CD4-positive, CD25-positive, alpha-beta regulatory T cell (primary cell): Measurements from ENCODE around the gene TOR3A. TPM values are rescaled to one million over a fixed set of nuclear protein-coding genes. Genes with fewer than 3 reads are reported as not detected.

Experiments
- ATAC-seq, 2 donors: fragments of 150-1000 bp; cut with Tn5 transposase; one replicate each; pipeline ENCODE4 v1.10.0; 2021; ENCODE audit warnings: low read depth in 2 of 2, moderate number of reproducible peaks in 2 of 2, moderate library complexity in 1 of 2
- DNase-seq, 3 donors: peaks; one replicate each; pipeline versions ENCODE4 v3.0.0 to v3.0.0-alpha.2; 2012 to 2022; ENCODE audit warnings: mixed read lengths in 1 of 3
- H3K27ac ChIP-seq: one replicate; pipeline ENCODE4 v1.7.0; 2013; ENCODE audit warnings: mild to moderate bottlenecking, low read length; ENCODE audit not compliant: insufficient read depth, poor library complexity, severe bottlenecking
- H3K27me3 ChIP-seq: one replicate; pipeline ENCODE4 v1.7.0; 2013; ENCODE audit warnings: low read length; ENCODE audit not compliant: control insufficient read depth, insufficient read depth
- H3K36me3 ChIP-seq: one replicate; pipeline ENCODE4 v1.7.0; 2013; ENCODE audit warnings: mild to moderate bottlenecking, low read length, moderate library complexity; ENCODE audit not compliant: control insufficient read depth, insufficient read depth
- H3K4me1 ChIP-seq: 2 replicates; pipeline ENCODE4 v1.7.0; 2013; ENCODE audit warnings: mild to moderate bottlenecking, low read length; ENCODE audit not compliant: insufficient read depth, control insufficient read depth, poor library complexity, severe bottlenecking
- H3K4me3 ChIP-seq: one replicate; pipeline ENCODE4 v1.7.0; 2013; ENCODE audit warnings: low read depth, mild to moderate bottlenecking, low read length, moderate library complexity
- H3K9me3 ChIP-seq, 2 experiments: 1 replicate in 1 of 2; 2 replicates in 1 of 2; pipeline ENCODE4 v1.7.0; 2013; ENCODE audit warnings: low read length in 2 of 2, mild to moderate bottlenecking in 1 of 2, moderate library complexity in 1 of 2; ENCODE audit not compliant: control insufficient read depth in 2 of 2
- H3K27ac Mint-ChIP-seq, 3 donors: one replicate each; pipeline ENCODE4 v1.8.0; 2020 to 2022; ENCODE audit warnings: mild to moderate bottlenecking in 3 of 3, mixed read lengths in 3 of 3, moderate library complexity in 2 of 3
- H3K27me3 Mint-ChIP-seq: one replicate; pipeline ENCODE4 v1.8.0; 2022; ENCODE audit warnings: mild to moderate bottlenecking, mixed read lengths
- H3K36me3 Mint-ChIP-seq: one replicate; pipeline ENCODE4 v1.8.0; 2020; ENCODE audit warnings: mixed read lengths
- H3K4me1 Mint-ChIP-seq, 4 donors: one replicate each; pipeline ENCODE4 v1.8.0; 2020 to 2022; ENCODE audit warnings: mixed read lengths in 4 of 4, mild to moderate bottlenecking in 1 of 4
- H3K4me3 Mint-ChIP-seq, 4 donors: one replicate each; pipeline ENCODE4 v1.8.0; 2020 to 2022; ENCODE audit warnings: mild to moderate bottlenecking in 4 of 4, mixed read lengths in 4 of 4, moderate library complexity in 3 of 4
- H3K9me3 Mint-ChIP-seq, 7 donors: one replicate each; pipeline ENCODE4 v1.8.0; 2020 to 2022; ENCODE audit warnings: mixed read lengths in 7 of 7, mild to moderate bottlenecking in 3 of 7, moderate library complexity in 2 of 7
- polyA plus RNA-seq, 4 donors: library from polyadenylated mRNA; unstranded; fragments of 300-500 nt; fragmentation: Illumina TruSeq; gene quantifications; one replicate each; pipeline ENCODE4 v1.2.3, GENCODE V29; 2021
- total RNA-seq: library from RNA; stranded (reverse); gene quantifications from one replicate; pipeline ENCODE4 v1.2.3, GENCODE V29; 2022

Gene TOR3A
- total and polyA plus RNA-seq, 5 donors from 2014 or later, result 23.2 to 44.9 (median 38.6) TPM

DNA sequence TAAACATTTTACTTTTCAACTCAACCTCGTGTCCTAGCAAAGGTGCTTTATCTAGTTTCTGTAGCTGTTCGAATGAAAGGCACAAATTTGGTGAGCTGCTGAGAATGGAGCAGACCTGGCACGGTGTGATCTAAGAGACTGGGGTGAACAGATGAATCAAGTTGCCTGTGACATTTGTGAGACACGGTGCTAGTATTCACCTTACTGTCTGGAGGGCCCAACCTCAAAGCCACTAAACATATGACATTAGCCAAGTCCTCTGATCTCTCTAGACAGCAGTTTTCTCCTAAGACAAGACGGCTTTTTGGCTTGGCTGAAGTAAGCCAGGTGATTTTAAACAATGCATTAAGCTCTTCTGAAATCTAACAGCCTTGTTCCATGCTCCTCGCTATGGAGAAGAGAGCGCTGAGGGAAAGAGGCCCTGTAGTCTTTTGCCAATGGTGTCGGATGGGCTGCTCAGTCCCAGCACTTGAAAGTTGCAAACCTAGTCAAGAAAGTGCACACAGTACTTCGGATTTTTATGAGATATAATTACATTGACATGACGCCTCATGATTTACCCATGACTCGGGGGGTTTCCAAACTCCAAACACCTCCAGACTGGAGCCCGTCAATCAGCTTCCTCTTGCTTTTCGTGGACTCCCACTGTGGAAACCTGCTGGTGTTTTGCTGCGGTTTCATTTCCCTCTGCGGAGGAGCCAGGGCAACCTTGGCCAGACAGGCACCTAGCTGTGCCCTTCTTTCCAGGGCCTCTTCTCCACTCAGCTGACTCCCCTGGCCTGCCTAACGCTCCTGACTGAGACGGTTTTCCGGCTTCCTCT, 794 bp upstream of the TOR3A start:
- H3K9me3 Mint-ChIP-seq, result no peaks in the 10 kb centered on the region
- no peaks in the 10 kb centered on the region for H3K27me3 Mint-ChIP-seq
- DNase-seq (peak; percentile 34 to 55 (median 50)), ATAC-seq (peak; percentile 21 to 38)
- peaks cover 15 to 32% (median 24%) of the 10 kb centered on the region in 4 donors for H3K4me1 Mint-ChIP-seq
- peak overlapping the region; percentile 85 for H3K27ac ChIP-seq
- no peaks in the 10 kb centered on the region for H3K9me3 ChIP-seq
- H3K36me3 ChIP-seq, result peaks cover 6% of the 10 kb centered on the region
- peak overlapping the region; percentile 92 for H3K4me3 ChIP-seq
- H3K4me3 Mint-ChIP-seq, result peak overlapping the region; percentile 95 to 99 (median 96)
- no peaks in the 10 kb centered on the region for H3K36me3 Mint-ChIP-seq
- H3K27me3 ChIP-seq, result no peaks in the 10 kb centered on the region
- H3K27ac Mint-ChIP-seq, result peak overlapping the region; percentile 83 to 97 (median 89)
- peaks cover 25% of the 10 kb centered on the region for H3K4me1 ChIP-seq

DNA sequence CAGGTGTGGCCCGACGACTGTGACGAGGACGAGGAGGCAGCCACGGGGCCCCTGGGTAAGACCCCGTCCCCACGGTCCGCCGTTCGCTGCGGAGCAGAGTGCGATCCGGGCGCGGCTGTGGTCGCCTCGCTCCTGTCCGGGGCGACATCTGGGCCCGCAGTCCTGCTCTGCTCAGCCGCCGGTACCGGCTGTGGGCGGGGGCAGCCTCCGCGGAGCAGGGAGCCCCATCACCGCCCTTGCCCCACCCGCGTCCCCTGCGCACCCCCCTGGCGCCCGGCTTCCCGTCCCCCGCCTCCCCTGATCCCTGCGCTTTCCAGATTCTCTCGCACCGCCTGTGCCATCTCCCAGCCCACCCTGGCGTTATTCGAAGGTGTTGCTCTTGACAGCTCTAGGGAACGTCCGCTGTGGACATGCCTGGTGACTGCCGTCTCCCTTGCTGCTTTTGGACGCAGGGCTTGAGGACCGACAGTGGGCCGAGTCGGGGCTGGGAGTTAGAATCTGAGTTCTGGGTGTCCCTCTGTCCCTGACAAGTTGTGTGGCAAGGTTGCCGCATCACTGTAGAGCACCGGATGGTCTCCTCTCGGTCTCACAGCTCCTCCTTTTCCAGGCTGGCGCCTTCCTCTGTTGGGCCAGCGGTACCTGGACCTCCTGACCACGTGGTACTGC, 596 bp downstream of the TOR3A start:
- H3K4me3 ChIP-seq, result peak overlapping the region; percentile 92
- peaks cover 25% of the 10 kb centered on the region for H3K4me1 ChIP-seq
- H3K27me3 Mint-ChIP-seq, result no peaks in the 10 kb centered on the region
- peak overlapping the region; percentile 94 to 97 (median 97) for H3K27ac Mint-ChIP-seq
- peak overlapping the region; percentile 85 for H3K27ac ChIP-seq
- no peaks in the 10 kb centered on the region for H3K9me3 ChIP-seq
- no peaks in the 10 kb centered on the region for H3K36me3 Mint-ChIP-seq
- ATAC-seq, result peak; percentile 12 to 14
- DNase-seq, result peak; percentile 25 to 35 (median 33)
- H3K27me3 ChIP-seq, result no peaks in the 10 kb centered on the region
- H3K36me3 ChIP-seq, result peaks cover 6% of the 10 kb centered on the region
- H3K4me3 Mint-ChIP-seq, result peak overlapping the region; percentile 95 to 99 (median 96)
- H3K9me3 Mint-ChIP-seq, result no peaks in the 10 kb centered on the region
- peaks cover 20 to 37% (median 27%) of the 10 kb centered on the region in 4 donors for H3K4me1 Mint-ChIP-seq

DNA sequence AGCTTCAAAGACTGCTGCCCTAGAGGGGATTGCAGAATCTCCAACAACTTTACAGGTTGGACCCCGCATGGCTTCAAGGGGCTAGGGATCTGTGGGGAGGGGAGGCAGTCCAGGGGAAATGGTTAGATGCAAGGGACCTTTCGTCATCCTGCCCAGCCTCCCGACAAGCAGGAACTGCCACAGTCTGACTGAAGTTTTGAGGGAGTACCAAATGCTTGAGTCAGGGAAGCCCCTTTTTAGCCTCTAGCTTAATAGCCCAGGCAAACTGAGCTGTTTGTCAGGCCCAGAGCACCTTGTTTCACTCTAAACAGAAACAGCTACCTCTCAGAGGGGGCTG, 1.1 kb downstream of the TOR3A start:
- H3K27ac ChIP-seq, result peak overlapping the region; percentile 85
- Mint-ChIP-seq H3K36me3 (no peaks in the 10 kb centered on the region), H3K27ac (peak overlapping the region; percentile 94 to 97 (median 97)), H3K4me1 (peaks cover 20 to 37% (median 27%) of the 10 kb centered on the region in 4 donors), H3K4me3 (peak overlapping the region; percentile 95 to 99 (median 96)), H3K9me3 (no peaks in the 10 kb centered on the region), H3K27me3 (no peaks in the 10 kb centered on the region)
- H3K4me3 ChIP-seq, result peak overlapping the region; percentile 84
- peaks cover 25% of the 10 kb centered on the region for H3K4me1 ChIP-seq
- H3K9me3 ChIP-seq, result no peaks in the 10 kb centered on the region
- H3K36me3 ChIP-seq, result peaks cover 6% of the 10 kb centered on the region
- DNase-seq, result peak in 2 of 3 donors; percentile 13 to 41
- ATAC-seq, result no peak
- H3K27me3 ChIP-seq, result no peaks in the 10 kb centered on the region

DNA sequence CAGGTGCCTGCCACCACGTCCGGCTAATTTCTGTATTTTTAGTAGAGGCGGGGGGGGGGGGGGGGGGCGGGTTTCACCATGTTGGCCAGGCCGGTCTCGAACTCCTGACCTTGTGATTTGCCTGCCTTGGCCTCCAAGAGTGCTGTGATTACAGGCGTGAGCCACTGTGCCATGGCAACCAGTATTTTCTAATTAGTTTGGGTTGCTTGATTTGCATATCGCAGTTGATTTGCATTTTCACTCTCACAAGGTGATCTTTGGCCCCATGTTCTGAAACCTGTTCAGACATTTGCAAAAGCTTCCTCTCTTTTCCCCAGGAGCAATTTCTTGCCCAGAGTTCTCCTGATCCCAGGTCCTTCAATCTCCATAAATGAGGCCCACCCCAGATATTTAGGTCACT, 1.7 kb downstream of the TOR3A start:
- Mint-ChIP-seq H3K36me3 (no peaks in the 10 kb centered on the region), H3K27ac (peak overlapping the region; percentile 77 to 97 (median 84)), H3K9me3 (no peaks in the 10 kb centered on the region), H3K27me3 (no peaks in the 10 kb centered on the region), H3K4me3 (peak overlapping the region; percentile 95 to 99 (median 96)), H3K4me1 (peaks cover 20 to 37% (median 27%) of the 10 kb centered on the region in 4 donors)
- peaks cover 25% of the 10 kb centered on the region for H3K4me1 ChIP-seq
- H3K27me3 ChIP-seq, result no peaks in the 10 kb centered on the region
- H3K4me3 ChIP-seq, result peak overlapping the region; percentile 37
- no peaks in the 10 kb centered on the region for H3K9me3 ChIP-seq
- H3K27ac ChIP-seq, result peak overlapping the region; percentile 85
- peaks cover 9% of the 10 kb centered on the region for H3K36me3 ChIP-seq
- ATAC-seq, result no peak
- peak in 2 of 3 donors; percentile 11 to 20 for DNase-seq

DNA sequence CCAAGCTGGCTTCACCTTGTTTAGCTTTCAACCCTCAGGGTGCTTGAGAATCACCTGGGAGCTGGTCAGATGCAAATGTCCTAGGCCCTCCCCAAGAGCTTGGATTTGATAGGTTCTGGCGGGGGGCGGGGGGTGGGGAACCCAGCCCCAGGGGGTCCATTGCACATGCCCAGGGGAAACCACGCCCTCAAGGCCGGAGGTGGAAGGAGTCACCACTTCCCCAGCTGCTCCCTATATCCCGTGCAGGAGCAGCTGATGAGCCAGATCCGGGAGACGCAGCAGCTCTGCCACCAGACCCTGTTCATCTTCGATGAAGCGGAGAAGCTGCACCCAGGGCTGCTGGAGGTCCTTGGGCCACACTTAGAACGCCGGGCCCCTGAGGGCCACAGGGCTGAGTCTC, 5.8 kb downstream of the TOR3A start:
- no peak overlapping the region for H3K27ac Mint-ChIP-seq
- H3K27me3 Mint-ChIP-seq, result no peaks in the 10 kb centered on the region
- H3K4me3 Mint-ChIP-seq, result no peak overlapping the region
- no peak for ATAC-seq
- DNase-seq, result no peak
- no peak overlapping the region for H3K4me3 ChIP-seq
- peaks cover 34% of the 10 kb centered on the region for H3K36me3 ChIP-seq
- no peaks in the 10 kb centered on the region for H3K9me3 ChIP-seq
- peaks cover 4 to 22% (median 14%) of the 10 kb centered on the region in 4 donors for H3K4me1 Mint-ChIP-seq
- H3K27ac ChIP-seq, result no peak overlapping the region
- H3K36me3 Mint-ChIP-seq, result peaks cover 9% of the 10 kb centered on the region
- no peaks in the 10 kb centered on the region for H3K9me3 Mint-ChIP-seq
- H3K27me3 ChIP-seq, result no peaks in the 10 kb centered on the region
- H3K4me1 ChIP-seq, result peaks cover 6% of the 10 kb centered on the region

DNA sequence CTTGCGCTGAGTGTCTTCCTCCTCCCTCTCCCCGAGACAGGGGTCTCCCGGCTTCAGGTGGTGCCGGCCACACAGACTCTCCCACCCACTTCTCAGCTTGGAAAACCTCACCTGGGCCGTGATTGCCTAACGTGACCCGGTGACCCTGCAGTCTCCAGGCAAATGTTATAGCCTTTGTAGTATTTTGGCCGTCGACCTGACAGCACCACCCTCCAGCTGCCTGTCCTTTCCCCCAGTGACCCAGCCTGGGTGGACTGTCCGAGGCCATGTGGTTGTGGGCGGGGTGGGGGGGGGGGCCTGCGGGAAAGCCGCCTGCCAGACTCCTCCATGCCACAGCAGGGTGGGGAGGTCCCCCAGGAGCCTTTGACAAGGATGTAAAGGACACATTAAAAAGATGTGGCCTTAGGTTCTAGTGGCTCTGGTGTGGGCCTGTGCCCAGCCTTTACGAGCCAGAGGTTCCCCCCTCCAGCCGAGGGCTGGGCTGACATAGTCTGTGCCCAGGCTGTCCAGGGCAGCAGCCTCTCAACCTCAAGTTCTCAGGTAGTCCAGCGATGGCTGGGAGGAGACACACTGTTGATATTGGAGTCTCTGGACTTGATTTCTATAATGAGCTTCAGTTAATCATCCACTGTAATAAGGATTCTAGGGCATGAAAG, 8.1 kb downstream of the TOR3A start:
- Histone ChIP-seq H3K27ac (no peak overlapping the region), H3K27me3 (no peaks in the 10 kb centered on the region), H3K4me3 (no peak overlapping the region), H3K36me3 (peaks cover 50% of the 10 kb centered on the region), H3K9me3 (no peaks in the 10 kb centered on the region), H3K4me1 (no peaks in the 10 kb centered on the region)
- ATAC-seq, result no peak
- H3K27ac Mint-ChIP-seq, result peak overlapping the region in 2 of 3 donors; percentile 26 to 42
- H3K9me3 Mint-ChIP-seq, result no peaks in the 10 kb centered on the region
- H3K4me3 Mint-ChIP-seq, result no peak overlapping the region
- no peak for DNase-seq
- H3K36me3 Mint-ChIP-seq, result peaks cover 23% of the 10 kb centered on the region
- H3K27me3 Mint-ChIP-seq, result no peaks in the 10 kb centered on the region
- peaks cover 3 to 10% (median 4%) of the 10 kb centered on the region in 4 donors for H3K4me1 Mint-ChIP-seq

DNA sequence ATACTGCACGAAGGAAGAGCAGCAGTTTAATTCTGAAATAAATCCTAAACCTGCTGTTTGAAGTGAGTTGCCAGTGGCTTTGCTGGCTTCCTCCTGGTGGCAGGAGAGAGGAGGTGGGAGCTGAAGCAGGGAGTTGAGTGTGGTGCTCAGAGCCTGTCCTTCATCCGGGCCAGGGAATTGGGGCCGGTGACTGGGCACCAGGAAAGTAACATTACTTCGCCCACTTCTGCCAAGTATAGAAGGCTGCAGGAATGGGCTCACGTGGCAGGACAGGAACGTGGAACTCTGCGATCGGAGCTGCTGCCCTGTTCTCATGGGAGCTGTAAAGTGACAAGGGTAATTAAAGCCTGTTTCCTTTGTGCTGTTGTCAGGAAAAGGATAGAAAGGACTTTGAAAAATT, 8.7 kb downstream of the TOR3A start:
- Histone ChIP-seq H3K9me3 (no peaks in the 10 kb centered on the region), H3K4me3 (no peak overlapping the region), H3K4me1 (no peaks in the 10 kb centered on the region), H3K27me3 (no peaks in the 10 kb centered on the region), H3K27ac (no peak overlapping the region), H3K36me3 (peaks cover 56% of the 10 kb centered on the region)
- ATAC-seq (no peak), DNase-seq (no peak)
- H3K4me1 Mint-ChIP-seq, result peaks cover 3 to 10% (median 4%) of the 10 kb centered on the region in 4 donors
- H3K27ac Mint-ChIP-seq, result peak overlapping the region; percentile 9 to 42 (median 26)
- H3K4me3 Mint-ChIP-seq, result no peak overlapping the region
- H3K36me3 Mint-ChIP-seq, result peaks cover 25% of the 10 kb centered on the region
- H3K9me3 Mint-ChIP-seq, result no peaks in the 10 kb centered on the region
- H3K27me3 Mint-ChIP-seq, result no peaks in the 10 kb centered on the region
